HepG2 (cell line): Measurements from ENCODE around the gene MED1. TPM values are rescaled to one million over a fixed set of nuclear protein-coding genes. Genes with fewer than 3 reads are reported as not detected.

Source experiments
- CAMTA2 ChIP-seq: sonication (generic); formaldehyde crosslinking; IDR thresholded peaks from 2 replicates; pipeline ENCODE4 v1.4.0; 2020; ENCODE audit warnings: mild to moderate bottlenecking, missing genetic modification reagents, borderline replicate concordance
- CBX2 ChIP-seq, 2 experiments: fragments of 200-600 bp in 1 of 2; sonication (generic); formaldehyde crosslinking in 1 of 2; IDR thresholded peaks; 2 replicates each; pipeline versions ENCODE4 v1.7.0 to v1.8.1; 2018 to 2022; ENCODE audit warnings: low read depth in 2 of 2, low read length in 1 of 2, mild to moderate bottlenecking in 1 of 2, missing genetic modification reagents in 1 of 2
- EED ChIP-seq: sonication (generic); formaldehyde crosslinking; IDR thresholded peaks from 2 replicates; pipeline ENCODE4 v1.5.0; 2020; ENCODE audit warnings: mild to moderate bottlenecking, missing genetic modification reagents
- GATAD2A ChIP-seq: IDR thresholded peaks from 2 replicates; pipeline ENCODE4 v1.6.1; 2016
- GPN1 ChIP-seq: sonication (generic); formaldehyde crosslinking; IDR thresholded peaks from 2 replicates; pipeline ENCODE4 v1.5.1; 2020; ENCODE audit warnings: missing genetic modification reagents, borderline replicate concordance
- MXI1 ChIP-seq: IDR thresholded peaks from 3 replicates; pipeline ENCODE4 v1.6.1; 2012; ENCODE audit warnings: low read depth, low read length, inconsistent platforms, borderline replicate concordance
- NCOA5 ChIP-seq: sonication (generic); formaldehyde crosslinking; IDR thresholded peaks from 2 replicates; pipeline ENCODE4 v1.4.0; 2020; ENCODE audit warnings: missing genetic modification reagents
- NR0B2 ChIP-seq: sonication (generic); formaldehyde crosslinking; IDR thresholded peaks from 2 replicates; pipeline ENCODE4 v1.4.0; 2020; ENCODE audit warnings: mild to moderate bottlenecking, missing genetic modification reagents
- PHF5A ChIP-seq: IDR thresholded peaks from one replicate; pipeline ENCODE4 v1.6.1; 2018; ENCODE audit warnings: low read depth, missing genetic modification reagents; ENCODE audit not compliant: unreplicated experiment
- POGZ ChIP-seq: sonication (generic); formaldehyde crosslinking; IDR thresholded peaks from 2 replicates; pipeline ENCODE4 v1.4.0; 2020; ENCODE audit warnings: mild to moderate bottlenecking, missing genetic modification reagents
- RBFOX2 ChIP-seq: fragments of 200-400 bp; formaldehyde crosslinking; IDR thresholded peaks from 2 replicates; pipeline ENCODE4 v1.6.1; 2017; ENCODE audit warnings: low read depth, mild to moderate bottlenecking, low read length
- REST ChIP-seq, 2 experiments: IDR thresholded peaks; 2 replicates each; pipeline ENCODE4 v1.6.1; 2011 to 2012; ENCODE audit warnings: low read length in 2 of 2, borderline replicate concordance in 1 of 2, low read depth in 1 of 2, mild to moderate bottlenecking in 1 of 2, moderate library complexity in 1 of 2
- RXRB ChIP-seq: IDR thresholded peaks from 2 replicates; pipeline ENCODE4 v1.6.1; 2016; ENCODE audit warnings: borderline replicate concordance, missing genetic modification reagents, missing compliant biosample characterization
- SNAI1 ChIP-seq: sonication (generic); formaldehyde crosslinking; IDR thresholded peaks from 2 replicates; pipeline ENCODE4 v1.5.0; 2020; ENCODE audit warnings: mild to moderate bottlenecking, missing genetic modification reagents, borderline replicate concordance
- ZBTB33 ChIP-seq: sonication (generic); formaldehyde crosslinking; IDR thresholded peaks from 2 replicates; pipeline ENCODE4 v1.4.0; 2020; ENCODE audit warnings: missing genetic modification reagents
- ZNF30 ChIP-seq: sonication (generic); formaldehyde crosslinking; IDR thresholded peaks from 2 replicates; pipeline ENCODE4 v1.5.0; 2020; ENCODE audit warnings: mild to moderate bottlenecking, missing genetic modification reagents
- ZNF607 ChIP-seq: sonication (generic); formaldehyde crosslinking; IDR thresholded peaks from 2 replicates; pipeline ENCODE4 v1.5.1; 2020; ENCODE audit warnings: missing genetic modification reagents, mild to moderate bottlenecking, borderline replicate concordance
- ZNF616 ChIP-seq: sonication (generic); formaldehyde crosslinking; IDR thresholded peaks from 2 replicates; pipeline ENCODE4 v1.5.0; 2020; ENCODE audit warnings: low read depth, mild to moderate bottlenecking, missing genetic modification reagents
- ZNF670 ChIP-seq: sonication (generic); formaldehyde crosslinking; IDR thresholded peaks from 2 replicates; pipeline ENCODE4 v1.8.0; 2022; ENCODE audit warnings: mild to moderate bottlenecking, missing genetic modification reagents, borderline replicate concordance
- ZNF792 ChIP-seq: IDR thresholded peaks from 2 replicates; pipeline ENCODE4 v1.6.1; 2016
- ZSCAN25 ChIP-seq: sonication (generic); formaldehyde crosslinking; IDR thresholded peaks from 2 replicates; pipeline ENCODE4 v1.8.0; 2022; ENCODE audit warnings: mild to moderate bottlenecking, missing genetic modification reagents
- polyA plus RNA-seq, 8 experiments: library from polyadenylated mRNA; depleted of rRNA in 3 of 8; stranded (reverse) in 7 of 8; unstranded in 1 of 8; fragments of >200 nt; fragmentation: Illumina TruSeq in 4 of 8; extraction: Trizol in 4 of 8; gene quantifications; 2 replicates each; pipeline versions ENCODE4 v1.2.1 to v1.2.3, GENCODE V29; 2011 to 2016; ENCODE audit warnings: low read depth in 4 of 8, missing spikeins in 1 of 8, mixed read lengths in 1 of 8; ENCODE audit not compliant: insufficient read depth in 1 of 8
- total RNA-seq, 5 experiments: library from RNA; depleted of rRNA; stranded (reverse); fragments of >200 nt; fragmentation: Illumina TruSeq; extraction: Trizol; gene quantifications; 2 replicates each; pipeline ENCODE4 v1.2.3, GENCODE V29; 2016; ENCODE audit warnings: low read depth in 1 of 5
- TF ChIP-seq, protein P1 (sequence below): IDR thresholded peaks from 2 replicates; pipeline ENCODE4 v1.6.1; 2016; ENCODE audit warnings: low read depth, borderline replicate concordance

MED1 gene
- total and polyA plus RNA-seq, 2 of the 13 experiments (the other 11 are each of a cell fraction or from before 2014, with no cell fraction given), result 37.5 to 40.1 TPM

- TF ChIP-seq SNAI1 (CRISPR knock-in tag), result peak; percentile 75; the same call in 1 of the 2 replicates
- TF ChIP-seq NR0B2 (CRISPR knock-in tag), result no peak
- TF ChIP-seq ZBTB33 (CRISPR knock-in tag), result no peak
- no peak for TF ChIP-seq EED (CRISPR knock-in tag)
- TF ChIP-seq ZNF616 (CRISPR knock-in tag), result no peak
- TF ChIP-seq RXRB, result peak; percentile 56; the same call in 1 of the 2 replicates
- peak; percentile 69; the same call in 1 of the 2 replicates for TF ChIP-seq ZSCAN25 (CRISPR knock-in tag)
- TF ChIP-seq ZNF30 (CRISPR knock-in tag), result no peak
- peak; percentile 56 for TF ChIP-seq RBFOX2
- TF ChIP-seq PHF5A (CRISPR knock-in tag), result no peak
- TF ChIP-seq CAMTA2 (CRISPR knock-in tag), result no peak
- TF ChIP-seq ZNF792 (CRISPR knock-in tag), result peak; percentile 74
- TF ChIP-seq REST (IDR thresholded peaks at IDR 0.05; ENCODE audit: borderline replicate concordance in 1 of 2, low read depth in 1 of 2, low read length in 2 of 2), result peak in 1 of 2 experiments; percentile 79; a peak in 2 of 4 replicates
- peak; percentile 85; the same call in 1 of the 3 replicates for TF ChIP-seq MXI1
- no peak; the same call in 1 of the 2 replicates for TF ChIP-seq ZNF607
- TF ChIP-seq GATAD2A (CRISPR knock-in tag), result 0 out of 2 replicates have a peak, but pooled peaks have one; percentile 51
- TF ChIP-seq CBX2 (IDR thresholded peaks at IDR 0.05; ENCODE audit: low read depth, low read length), result no peak
- no peak for TF ChIP-seq CBX2 (CRISPR knock-in tag; IDR thresholded peaks at IDR 0.05; ENCODE audit: low read depth)
- no peak for TF ChIP-seq GPN1 (CRISPR knock-in tag)
- no peak for TF ChIP-seq NCOA5
- TF ChIP-seq, protein P1, sequence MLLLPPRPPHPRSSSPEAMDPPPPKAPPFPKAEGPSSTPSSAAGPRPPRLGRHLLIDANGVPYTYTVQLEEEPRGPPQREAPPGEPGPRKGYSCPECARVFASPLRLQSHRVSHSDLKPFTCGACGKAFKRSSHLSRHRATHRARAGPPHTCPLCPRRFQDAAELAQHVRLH (CRISPR knock-in tag), result 0 out of 2 replicates have a peak, but pooled peaks have one; percentile 58
- TF ChIP-seq ZNF670 (CRISPR knock-in tag), result peak; percentile 57; the same call in 1 of the 2 replicates
- peak; percentile 88 for TF ChIP-seq POGZ (CRISPR knock-in tag)
These were observed at the start of gene MED1 (continued) for GRCh38 chr17:39450847-39451581.
